Neural progenitor cell (in vitro differentiated cells): ENCODE data around the gene PSPN.

ENCODE experiments used
- EZH2 ChIP-seq: fragments of 200-600 bp; sonication (generic); IDR thresholded peaks from 2 replicates; pipeline ENCODE4 v1.6.1; 2017; ENCODE audit warnings: antibody characterized with exemption, mild to moderate bottlenecking, moderate library complexity
- EZH2phosphoT487 ChIP-seq: fragments of 200-600 bp; sonication (generic); IDR thresholded peaks from 2 replicates; pipeline ENCODE4 v1.6.1; 2017; ENCODE audit warnings: antibody characterized with exemption
- TF ChIP-seq, protein P1 (sequence below): fragments of 200-600 bp; sonication (generic); IDR thresholded peaks from 2 replicates; pipeline ENCODE4 v1.5.1; 2017; ENCODE audit warnings: antibody characterized with exemption, mild to moderate bottlenecking

DNA sequence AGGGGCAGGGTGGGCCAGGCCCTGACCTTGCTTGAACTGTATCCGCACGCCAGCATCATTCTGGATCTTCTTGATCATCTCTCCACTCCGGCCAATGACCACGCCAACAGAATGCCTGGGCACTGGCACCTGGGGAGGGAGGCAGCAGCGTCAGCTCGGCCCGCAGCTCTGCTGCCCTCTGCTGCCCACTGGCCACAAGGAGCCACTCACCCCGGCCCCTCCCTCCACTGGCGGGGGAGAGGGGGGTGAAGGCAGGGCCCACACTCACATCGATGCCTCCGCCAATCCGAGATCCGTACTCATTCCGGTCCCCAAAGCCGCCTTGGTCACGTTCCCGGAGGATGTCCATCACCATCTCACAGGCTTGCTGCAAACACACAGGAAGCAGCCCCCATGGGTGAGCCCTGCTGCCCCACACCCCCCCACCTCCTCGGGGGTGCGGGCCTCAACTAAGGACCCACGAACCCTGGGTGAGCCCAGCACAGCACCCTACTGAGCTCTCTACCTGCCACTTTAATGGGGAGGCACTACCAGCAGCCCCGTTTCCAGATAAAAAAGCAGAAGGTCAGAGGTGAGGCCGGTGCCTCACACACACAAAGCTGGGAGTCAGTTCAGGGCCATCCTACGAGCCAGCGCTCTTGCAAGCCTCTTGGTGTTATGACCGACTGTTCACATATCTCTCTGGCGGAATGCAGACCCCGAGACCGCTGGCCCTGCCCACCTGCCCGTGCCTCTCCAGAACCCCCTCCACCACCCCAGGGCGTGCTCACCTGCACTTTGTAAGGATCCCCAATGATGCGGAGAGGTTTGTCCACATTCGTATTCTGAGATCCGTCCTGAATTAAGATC, 42.2 kb upstream of the PSPN start:
- TF ChIP-seq, protein P1, sequence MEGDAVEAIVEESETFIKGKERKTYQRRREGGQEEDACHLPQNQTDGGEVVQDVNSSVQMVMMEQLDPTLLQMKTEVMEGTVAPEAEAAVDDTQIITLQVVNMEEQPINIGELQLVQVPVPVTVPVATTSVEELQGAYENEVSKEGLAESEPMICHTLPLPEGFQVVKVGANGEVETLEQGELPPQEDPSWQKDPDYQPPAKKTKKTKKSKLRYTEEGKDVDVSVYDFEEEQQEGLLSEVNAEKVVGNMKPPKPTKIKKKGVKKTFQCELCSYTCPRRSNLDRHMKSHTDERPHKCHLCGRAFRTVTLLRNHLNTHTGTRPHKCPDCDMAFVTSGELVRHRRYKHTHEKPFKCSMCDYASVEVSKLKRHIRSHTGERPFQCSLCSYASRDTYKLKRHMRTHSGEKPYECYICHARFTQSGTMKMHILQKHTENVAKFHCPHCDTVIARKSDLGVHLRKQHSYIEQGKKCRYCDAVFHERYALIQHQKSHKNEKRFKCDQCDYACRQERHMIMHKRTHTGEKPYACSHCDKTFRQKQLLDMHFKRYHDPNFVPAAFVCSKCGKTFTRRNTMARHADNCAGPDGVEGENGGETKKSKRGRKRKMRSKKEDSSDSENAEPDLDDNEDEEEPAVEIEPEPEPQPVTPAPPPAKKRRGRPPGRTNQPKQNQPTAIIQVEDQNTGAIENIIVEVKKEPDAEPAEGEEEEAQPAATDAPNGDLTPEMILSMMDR, result peak; percentile 56
- TF ChIP-seq EZH2 (no peak), EZH2phosphoT487 (no peak)
